ENCODE data around the gene STPG4. TPM values are rescaled to one million over a fixed set of nuclear protein-coding genes. Genes with fewer than 3 reads are reported as not detected.

Gene STPG4
- total RNA-seq, 2 experiments from 2014 or later: 0.14 to 0.23 TPM

- Mint-ChIP-seq H3K27me3 (no peaks in the 10 kb centered on the region), H3K4me3 (no peak overlapping the region), H3K27ac (peak overlapping the region; percentile 21), H3K36me3 (ENCODE audit: low read depth) (peaks cover 25% of the 10 kb centered on the region), H3K9me3 (ENCODE audit: low read depth) (no peaks in the 10 kb centered on the region), H3K4me1 (peaks cover 21% of the 10 kb centered on the region)
- CTCF ChIA-PET: no interaction called here
- ATAC-seq: no peak
- POLR2A ChIA-PET: no interaction called here
- intact Hi-C loops (cut with DNase I, micrococcal nuclease): no loop called here
- no peak for DNase-seq
Measured at GRCh38 chr2:47056868-47057686, 98.0 kb downstream of the STPG4 start.

GRCh38 chr2:47056374-47056773 lies 98.7 kb downstream of the STPG4 start:
- Mint-ChIP-seq H3K27ac (no peak overlapping the region), H3K27me3 (no peaks in the 10 kb centered on the region), H3K4me1 (peaks cover 21% of the 10 kb centered on the region), H3K36me3 (ENCODE audit: low read depth) (peaks cover 27% of the 10 kb centered on the region), H3K9me3 (ENCODE audit: low read depth) (no peaks in the 10 kb centered on the region), H3K4me3 (no peak overlapping the region)
- intact Hi-C loops (cut with DNase I, micrococcal nuclease): no loop called here
- ATAC-seq (no peak), DNase-seq (no peak)
- CTCF ChIA-PET: interaction anchor here (0.6 to 1.2 kb wide), 2 partner anchors 9 to 33 kb away, joined by 4 read pairs; no protein-coding TSS in a partner anchor
- POLR2A ChIA-PET: interaction anchor here (0.6 kb wide), 1 partner anchor 367 kb away, joined by 4 read pairs; no protein-coding TSS in a partner anchor

GRCh38 chr2:47054868-47055267 lies 100.2 kb downstream of the STPG4 start:
- DNase-seq (no peak), ATAC-seq (no peak)
- Mint-ChIP-seq H3K4me3 (no peak overlapping the region), H3K4me1 (peaks cover 21% of the 10 kb centered on the region), H3K36me3 (ENCODE audit: low read depth) (peaks cover 27% of the 10 kb centered on the region), H3K27me3 (no peaks in the 10 kb centered on the region), H3K27ac (no peak overlapping the region), H3K9me3 (ENCODE audit: low read depth) (no peaks in the 10 kb centered on the region)
- ChIA-PET CTCF (no interaction called here), POLR2A (no interaction called here)
- intact Hi-C loops (cut with DNase I, micrococcal nuclease): no loop called here

GRCh38 chr2:47054036-47054555 lies 101.0 kb downstream of the STPG4 start:
- peaks cover 21% of the 10 kb centered on the region for H3K4me1 Mint-ChIP-seq
- DNase-seq: no peak
- ATAC-seq: no peak
- no peaks in the 10 kb centered on the region for H3K9me3 Mint-ChIP-seq (ENCODE audit: low read depth)
- no peaks in the 10 kb centered on the region for H3K27me3 Mint-ChIP-seq
- ChIA-PET POLR2A (no interaction called here), CTCF (no interaction called here)
- no peak overlapping the region for H3K27ac Mint-ChIP-seq
- intact Hi-C loops (cut with DNase I, micrococcal nuclease): no loop called here
- H3K36me3 Mint-ChIP-seq (ENCODE audit: low read depth): peaks cover 31% of the 10 kb centered on the region
- no peak overlapping the region for H3K4me3 Mint-ChIP-seq

GRCh38 chr2:47052847-47053246 lies 102.3 kb downstream of the STPG4 start:
- Mint-ChIP-seq H3K36me3 (ENCODE audit: low read depth) (peaks cover 32% of the 10 kb centered on the region), H3K9me3 (ENCODE audit: low read depth) (no peaks in the 10 kb centered on the region), H3K27me3 (no peaks in the 10 kb centered on the region), H3K4me3 (no peak overlapping the region), H3K4me1 (peaks cover 20% of the 10 kb centered on the region), H3K27ac (no peak overlapping the region)
- DNase-seq: no peak
- intact Hi-C loops (cut with DNase I, micrococcal nuclease): no loop called here
- ATAC-seq: no peak
- POLR2A ChIA-PET: no interaction called here
- CTCF ChIA-PET: interaction anchor here (0.9 kb wide), 1 partner anchor 190 kb away, joined by 4 read pairs; no protein-coding TSS in a partner anchor

GRCh38 chr2:47051562-47051961 lies 103.5 kb downstream of the STPG4 start:
- peaks cover 33% of the 10 kb centered on the region for H3K36me3 Mint-ChIP-seq (ENCODE audit: low read depth)
- POLR2A ChIA-PET: no interaction called here

GRCh38 chr2:47050762-47051161 lies 104.3 kb downstream of the STPG4 start:
- Mint-ChIP-seq H3K9me3 (ENCODE audit: low read depth) (no peaks in the 10 kb centered on the region), H3K4me1 (peaks cover 4% of the 10 kb centered on the region), H3K27me3 (no peaks in the 10 kb centered on the region), H3K36me3 (ENCODE audit: low read depth) (peaks cover 34% of the 10 kb centered on the region), H3K4me3 (no peak overlapping the region), H3K27ac (no peak overlapping the region)
- DNase-seq: no peak
- ChIA-PET CTCF (no interaction called here), POLR2A (no interaction called here)
- ATAC-seq: no peak
- intact Hi-C loops (cut with DNase I, micrococcal nuclease): no loop called here

More at GRCh38 chr2:47051562-47051961, 103.5 kb downstream of the STPG4 start:
- Mint-ChIP-seq H3K9me3 (ENCODE audit: low read depth) (no peaks in the 10 kb centered on the region), H3K4me1 (peaks cover 10% of the 10 kb centered on the region), H3K4me3 (no peak overlapping the region), H3K27ac (no peak overlapping the region), H3K27me3 (no peaks in the 10 kb centered on the region)
- DNase-seq: no peak
- CTCF ChIA-PET: no interaction called here
- intact Hi-C loops (cut with DNase I, micrococcal nuclease): no loop called here
- ATAC-seq: no peak

- H3K9me3 Mint-ChIP-seq (ENCODE audit: low read depth): no peaks in the 10 kb centered on the region
- H3K36me3 Mint-ChIP-seq (ENCODE audit: low read depth): peaks cover 36% of the 10 kb centered on the region
- peaks cover 1% of the 10 kb centered on the region for H3K4me1 Mint-ChIP-seq
- intact Hi-C loops (cut with DNase I, micrococcal nuclease): no loop called here
- ATAC-seq (peak; percentile 30), DNase-seq (no peak)
- H3K27ac Mint-ChIP-seq: no peak overlapping the region
- H3K4me3 Mint-ChIP-seq: no peak overlapping the region
- POLR2A ChIA-PET: no interaction called here
- CTCF ChIA-PET: no interaction called here
- H3K27me3 Mint-ChIP-seq: no peaks in the 10 kb centered on the region
Measured at GRCh38 chr2:47050021-47050760, 104.9 kb downstream of the STPG4 start.

GRCh38 chr2:47049502-47049901 lies 105.6 kb downstream of the STPG4 start:
- H3K9me3 Mint-ChIP-seq (ENCODE audit: low read depth): no peaks in the 10 kb centered on the region
- intact Hi-C loops (cut with DNase I, micrococcal nuclease): no loop called here
- no peak overlapping the region for H3K27ac Mint-ChIP-seq
- no peak for DNase-seq
- H3K36me3 Mint-ChIP-seq (ENCODE audit: low read depth): peaks cover 33% of the 10 kb centered on the region
- H3K4me3 Mint-ChIP-seq: no peak overlapping the region
- H3K27me3 Mint-ChIP-seq: no peaks in the 10 kb centered on the region
- no peaks in the 10 kb centered on the region for H3K4me1 Mint-ChIP-seq
- no peak for ATAC-seq
- POLR2A ChIA-PET: no interaction called here
- CTCF ChIA-PET: no interaction called here

GRCh38 chr2:47048801-47049480 lies 106.2 kb downstream of the STPG4 start:
- intact Hi-C loops (cut with DNase I, micrococcal nuclease): no loop called here
- no peaks in the 10 kb centered on the region for H3K4me1 Mint-ChIP-seq

GRCh38 chr2:47046271-47046670 lies 108.8 kb downstream of the STPG4 start:
- H3K9me3 Mint-ChIP-seq (ENCODE audit: low read depth): no peaks in the 10 kb centered on the region
- H3K4me3 Mint-ChIP-seq: no peak overlapping the region
- no peak for ATAC-seq
- no peak overlapping the region for H3K27ac Mint-ChIP-seq
- peaks cover 27% of the 10 kb centered on the region for H3K36me3 Mint-ChIP-seq (ENCODE audit: low read depth)
- no peak for DNase-seq
- H3K27me3 Mint-ChIP-seq: no peaks in the 10 kb centered on the region
- no peaks in the 10 kb centered on the region for H3K4me1 Mint-ChIP-seq
- CTCF ChIA-PET: no interaction called here
- intact Hi-C loops (cut with DNase I, micrococcal nuclease): no loop called here
- POLR2A ChIA-PET: no interaction called here

More at GRCh38 chr2:47048801-47049480, 106.2 kb downstream of the STPG4 start:
- DNase-seq (no peak), ATAC-seq (no peak)
- ChIA-PET CTCF (no interaction called here), POLR2A (no interaction called here)
- Mint-ChIP-seq H3K36me3 (ENCODE audit: low read depth) (peaks cover 38% of the 10 kb centered on the region), H3K9me3 (ENCODE audit: low read depth) (no peaks in the 10 kb centered on the region), H3K27ac (no peak overlapping the region), H3K27me3 (no peaks in the 10 kb centered on the region), H3K4me3 (no peak overlapping the region)

All from activated CD4-positive, alpha-beta T cell treated with anti-CD3 and anti-CD28 coated beads for 36 hours (primary cell).